MCF 10A (cell line): ENCODE results near the gene SLC22A24. TPM values are rescaled to one million over a fixed set of nuclear protein-coding genes. Genes with fewer than 3 reads are reported as not detected.
A peak's percentile ranks its signal among the peaks of the same experiment; 100 is the strongest.

Experiments
- BruUV-seq: library from RNA; stranded (reverse); fragments of 400-500 nt; replicated peaks from 2 replicates; lab custom pipeline; 2021; lab: Mats Ljungman, UMichigan
- CTCF ChIA-PET: fragments of 300-600 bp; sonication (Branson Sonifier 250); formaldehyde crosslinking; extraction: SDS; loops from one replicate; lab custom pipeline; 2021; ENCODE audit warnings: antibody characterized with exemption, inconsistent platforms; lab: Yijun Ruan, JAX
- POLR2A ChIA-PET: fragments of 300-600, 350-650 bp; sonication (Branson Sonifier 250); formaldehyde crosslinking; extraction: SDS; loops from one replicate; lab custom pipeline; 2020; ENCODE audit warnings: antibody characterized with exemption, inconsistent platforms; lab: Yijun Ruan, JAX
- DNase-seq: peaks from one replicate; pipeline ENCODE4 v3.0.0-alpha.2; 2018; ENCODE audit not compliant: unreplicated experiment
- H3K27ac Mint-ChIP-seq: one replicate; pipeline ENCODE4 v1.8.0; 2022; ENCODE audit warnings: mild to moderate bottlenecking, low read depth, mixed read lengths; ENCODE audit not compliant: unreplicated experiment
- H3K27me3 Mint-ChIP-seq: one replicate; pipeline ENCODE4 v1.8.0; 2022; ENCODE audit warnings: mixed read lengths; ENCODE audit not compliant: insufficient read depth, unreplicated experiment
- H3K36me3 Mint-ChIP-seq: one replicate; pipeline ENCODE4 v1.8.0; 2022; ENCODE audit warnings: mild to moderate bottlenecking, moderate library complexity, mixed read lengths; ENCODE audit not compliant: insufficient read depth, unreplicated experiment
- H3K4me1 Mint-ChIP-seq: one replicate; pipeline ENCODE4 v1.8.0; 2022; ENCODE audit warnings: mixed read lengths; ENCODE audit not compliant: insufficient read depth, unreplicated experiment
- H3K4me3 Mint-ChIP-seq: one replicate; pipeline ENCODE4 v1.8.0; 2022; ENCODE audit warnings: mild to moderate bottlenecking, moderate library complexity, mixed read lengths; ENCODE audit not compliant: unreplicated experiment
- H3K9me3 Mint-ChIP-seq: one replicate; pipeline ENCODE4 v1.8.0; 2022; ENCODE audit warnings: mixed read lengths; ENCODE audit not compliant: unreplicated experiment
- CTCF ChIP-seq: fragments of 200-600 bp; IDR thresholded peaks from one replicate; pipeline ENCODE4 v1.8.0; 2022; ENCODE audit warnings: antibody characterized with exemption, mild to moderate bottlenecking; ENCODE audit not compliant: unreplicated experiment
- intact Hi-C: fragments of 100-400 bp; cut with micrococcal nuclease; formaldehyde crosslinking; loops from 2 replicates; pipeline ENCODE4 v1.14.1; 2022
- total RNA-seq: library from RNA; stranded (reverse); gene quantifications from 2 replicates; pipeline ENCODE4 v1.2.3, GENCODE V29; 2022

SLC22A24 gene
- total RNA-seq, 1 experiment from 2014 or later = not detected

GRCh38 chr11:63165706-63166310 lies 21.8 kb upstream of the SLC22A24 start:
- Mint-ChIP-seq H3K9me3 (no peaks in the 10 kb centered on the region), H3K36me3 (no peaks in the 10 kb centered on the region), H3K27me3 (peaks cover 53% of the 10 kb centered on the region), H3K4me1 (no peaks in the 10 kb centered on the region), H3K4me3 (no peak overlapping the region), H3K27ac (no peak overlapping the region)
- BruUV-seq = no TSS peak
- DNase-seq = peak; percentile 27
- CTCF ChIA-PET = no interaction called here
- POLR2A ChIA-PET = no interaction called here
- no peak for TF ChIP-seq CTCF
- intact Hi-C loops = no loop called here

- Mint-ChIP-seq H3K27me3 (peaks cover 26% of the 10 kb centered on the region), H3K4me1 (no peaks in the 10 kb centered on the region), H3K9me3 (no peaks in the 10 kb centered on the region), H3K27ac (no peak overlapping the region), H3K4me3 (no peak overlapping the region), H3K36me3 (no peaks in the 10 kb centered on the region)
- DNase-seq = no peak
- POLR2A ChIA-PET = no interaction called here
- intact Hi-C loops = no loop called here
- BruUV-seq = no TSS peak
- CTCF ChIA-PET = no interaction called here
- TF ChIP-seq CTCF = no peak
These were observed 11.8 kb upstream of the SLC22A24 start for GRCh38 chr11:63155794-63156193.

- intact Hi-C loops = no loop called here
- Mint-ChIP-seq H3K27me3 (peaks cover 17% of the 10 kb centered on the region), H3K4me3 (no peak overlapping the region), H3K36me3 (no peaks in the 10 kb centered on the region), H3K27ac (no peak overlapping the region), H3K9me3 (no peaks in the 10 kb centered on the region), H3K4me1 (no peaks in the 10 kb centered on the region)
- ChIA-PET POLR2A (no interaction called here), CTCF (no interaction called here)
- no TSS peak for BruUV-seq
- DNase-seq = no peak
- TF ChIP-seq CTCF = no peak
These were observed 2.6 kb upstream of the SLC22A24 start for GRCh38 chr11:63146581-63146980.

GRCh38 chr11:63142459-63142858 lies 1.6 kb downstream of the SLC22A24 start:
- Mint-ChIP-seq H3K36me3 (no peaks in the 10 kb centered on the region), H3K4me1 (no peaks in the 10 kb centered on the region), H3K4me3 (no peak overlapping the region), H3K9me3 (no peaks in the 10 kb centered on the region), H3K27me3 (peaks cover 56% of the 10 kb centered on the region), H3K27ac (no peak overlapping the region)
- ChIA-PET CTCF (interaction anchor here (0.7 kb wide), 1 partner anchor 165 kb away, joined by 3 read pairs; no protein-coding TSS in a partner anchor), POLR2A (interaction anchor here (0.6 kb wide), 1 partner anchor 96 kb away, joined by 3 read pairs; no protein-coding TSS in a partner anchor)
- intact Hi-C loops = no loop called here
- BruUV-seq = no TSS peak
- no peak for DNase-seq
- no peak for TF ChIP-seq CTCF
